NOMO-1 treated with dmso at 0.1 percent for 144 hours (cell line): ENCODE measurements around the gene NSA2.

Source experiments
- DNase-seq: peaks from one replicate; lab custom pipeline; 2025; ENCODE audit not compliant: unreplicated experiment; lab: John Stamatoyannopoulos, UW

NSA2 gene

GRCh38 chr5:74810915-74811314, 43.9 kb downstream of the NSA2 start:
- DNase-seq: no peak

GRCh38 chr5:74816875-74817274, 49.8 kb downstream of the NSA2 start:
- DNase-seq: no peak

- no peak for DNase-seq
Observed at GRCh38 chr5:74822288-74822687, 55.2 kb downstream of the NSA2 start.

- no peak for DNase-seq
Observed at GRCh38 chr5:74829413-74829812, 62.4 kb downstream of the NSA2 start.
